MM.1S (cell line): Measurements from ENCODE around the gene AUTS2.

Source experiments
- EZH2 ChIP-seq: fragments of 300-600 bp; sonication (generic); optimal IDR thresholded peaks from 2 replicates; pipeline ENCODE3; 2017; ENCODE audit warnings: low read depth, mild to moderate bottlenecking, antibody characterized with exemption, low read length, mixed read lengths
- EZH2phosphoT487 ChIP-seq: fragments of 300-600 bp; sonication (generic); IDR thresholded peaks from 2 replicates; pipeline ENCODE4 v1.6.1; 2018; ENCODE audit warnings: antibody characterized with exemption, low read length
- TF ChIP-seq, protein P1 (sequence below): fragments of 300-600 bp; sonication (generic); IDR thresholded peaks from 2 replicates; pipeline ENCODE4 v1.5.1; 2016; ENCODE audit warnings: antibody characterized with exemption, low read length, mixed read lengths

- TF ChIP-seq, protein P1, sequence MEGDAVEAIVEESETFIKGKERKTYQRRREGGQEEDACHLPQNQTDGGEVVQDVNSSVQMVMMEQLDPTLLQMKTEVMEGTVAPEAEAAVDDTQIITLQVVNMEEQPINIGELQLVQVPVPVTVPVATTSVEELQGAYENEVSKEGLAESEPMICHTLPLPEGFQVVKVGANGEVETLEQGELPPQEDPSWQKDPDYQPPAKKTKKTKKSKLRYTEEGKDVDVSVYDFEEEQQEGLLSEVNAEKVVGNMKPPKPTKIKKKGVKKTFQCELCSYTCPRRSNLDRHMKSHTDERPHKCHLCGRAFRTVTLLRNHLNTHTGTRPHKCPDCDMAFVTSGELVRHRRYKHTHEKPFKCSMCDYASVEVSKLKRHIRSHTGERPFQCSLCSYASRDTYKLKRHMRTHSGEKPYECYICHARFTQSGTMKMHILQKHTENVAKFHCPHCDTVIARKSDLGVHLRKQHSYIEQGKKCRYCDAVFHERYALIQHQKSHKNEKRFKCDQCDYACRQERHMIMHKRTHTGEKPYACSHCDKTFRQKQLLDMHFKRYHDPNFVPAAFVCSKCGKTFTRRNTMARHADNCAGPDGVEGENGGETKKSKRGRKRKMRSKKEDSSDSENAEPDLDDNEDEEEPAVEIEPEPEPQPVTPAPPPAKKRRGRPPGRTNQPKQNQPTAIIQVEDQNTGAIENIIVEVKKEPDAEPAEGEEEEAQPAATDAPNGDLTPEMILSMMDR: peak; percentile 25; the same call in 1 of the 2 replicates
- TF ChIP-seq EZH2 (no peak), EZH2phosphoT487 (no peak)
Measured at GRCh38 chr7:70193514-70193913, 595.2 kb downstream of the AUTS2 start.
